ENCODE results near the gene IFT52. TPM values are rescaled to one million over a fixed set of nuclear protein-coding genes. Genes with fewer than 3 reads are reported as not detected.
"Not testable (repeated sequence)": the region's sequence is repeated elsewhere in the genome, so short reads cannot be mapped to it uniquely, and the experiment has no call there.

Gene IFT52
- total and polyA plus RNA-seq, 2 experiments from 2014 or later = 21.8 to 39.8 TPM

DNA sequence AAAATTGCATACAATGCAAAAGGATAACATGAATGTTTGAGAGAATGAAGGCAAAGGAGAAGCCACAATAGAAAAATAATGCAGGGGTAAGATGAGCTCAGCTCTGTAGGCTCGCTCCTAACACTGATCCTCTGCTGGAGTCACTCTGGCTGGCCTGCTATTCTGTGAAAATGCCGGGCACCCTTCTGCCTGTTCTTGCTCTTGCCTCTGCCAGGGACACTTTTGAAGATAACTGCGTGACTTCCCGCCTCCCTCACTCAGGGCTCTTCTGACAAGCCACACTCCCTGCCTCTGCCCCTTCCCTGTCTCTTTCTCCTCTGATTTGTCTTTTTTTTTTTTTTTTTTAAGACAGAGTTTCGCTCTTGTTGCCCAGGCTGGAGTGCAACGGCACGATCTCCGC lies 40.9 kb downstream of the IFT52 start:
- Histone ChIP-seq H3K4me2 (no peak overlapping the region), H3K36me3 (replicated peaks; ENCODE audit: insufficient read depth, low read depth) (no peaks in the 10 kb centered on the region), H3K9me3 (ENCODE audit: low read depth) (no peaks in the 10 kb centered on the region), H3K79me2 (no peaks in the 10 kb centered on the region), H3K9me2 (replicated peaks; ENCODE audit: insufficient read depth) (no peaks in the 10 kb centered on the region), H3K27ac (no peak overlapping the region), H3K27me3 (no peaks in the 10 kb centered on the region), H3K4me3 (no peak overlapping the region), H4K20me1 (ENCODE audit: insufficient read depth, poor library complexity, severe bottlenecking) (no peaks in the 10 kb centered on the region), H2AFZ (no peak overlapping the region), H3K4me1 (ENCODE audit: insufficient read depth) (no peaks in the 10 kb centered on the region)
- WGBS (ENCODE audit: low lambda C conversion rate, missing lambda C conversion rate) = 95% methylated on average over 5 of the region's 8 CpGs
- no peak for DNase-seq (ENCODE audit: low spot score)
- TF ChIP-seq EZH2 (IDR thresholded peaks at IDR 0.05; ENCODE audit: borderline replicate concordance) = no peak
- no peak for TF ChIP-seq CTCF (IDR thresholded peaks at IDR 0.05; ENCODE audit: poor library complexity)
- no peak for TF ChIP-seq EZH2phosphoT487 (IDR thresholded peaks at IDR 0.05; ENCODE audit: low read depth, severe bottlenecking, unreplicated experiment)

DNA sequence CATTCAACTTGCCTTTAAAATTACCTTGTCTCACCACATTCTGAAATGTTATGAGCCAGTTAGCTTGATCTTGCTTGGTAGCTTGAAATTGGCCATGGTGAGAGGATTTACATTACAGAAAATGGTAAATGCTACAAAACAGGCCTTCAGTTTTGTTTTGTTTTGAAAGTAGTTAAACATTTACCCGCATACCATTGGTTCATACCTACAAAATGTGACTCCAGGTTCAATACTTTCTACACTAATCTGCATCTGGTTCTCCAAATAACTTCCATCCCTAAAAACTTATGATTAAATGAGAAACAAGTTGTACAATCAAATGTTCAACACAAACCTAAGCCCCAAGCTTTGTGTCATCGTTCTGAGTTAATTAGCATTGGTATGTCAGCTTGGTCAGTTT lies 45.7 kb downstream of the IFT52 start:
- Histone ChIP-seq H4K20me1 (ENCODE audit: insufficient read depth, poor library complexity, severe bottlenecking) (no peaks in the 10 kb centered on the region), H3K4me3 (no peak overlapping the region), H3K27ac (no peak overlapping the region), H3K4me1 (ENCODE audit: insufficient read depth) (no peaks in the 10 kb centered on the region), H2AFZ (no peak overlapping the region), H3K9me2 (replicated peaks; ENCODE audit: insufficient read depth) (no peaks in the 10 kb centered on the region), H3K36me3 (replicated peaks; ENCODE audit: insufficient read depth, low read depth) (no peaks in the 10 kb centered on the region), H3K79me2 (no peaks in the 10 kb centered on the region), H3K9me3 (ENCODE audit: low read depth) (no peaks in the 10 kb centered on the region), H3K27me3 (no peaks in the 10 kb centered on the region), H3K4me2 (no peak overlapping the region)
- no peak for TF ChIP-seq EZH2 (IDR thresholded peaks at IDR 0.05; ENCODE audit: borderline replicate concordance)
- no peak for TF ChIP-seq CTCF (IDR thresholded peaks at IDR 0.05; ENCODE audit: poor library complexity)
- no peak for TF ChIP-seq EZH2phosphoT487 (IDR thresholded peaks at IDR 0.05; ENCODE audit: low read depth, severe bottlenecking, unreplicated experiment)
- DNase-seq (ENCODE audit: low spot score) = no peak
- WGBS (ENCODE audit: low lambda C conversion rate, missing lambda C conversion rate) = 93% methylated on average over 2 of the region's 2 CpGs

GRCh38 chr20:43642548-43642947 lies 51.8 kb downstream of the IFT52 start:
- no peak overlapping the region for H2AFZ ChIP-seq
- TF ChIP-seq EZH2 (IDR thresholded peaks at IDR 0.05; ENCODE audit: borderline replicate concordance) = no peak
- no peak for TF ChIP-seq CTCF (IDR thresholded peaks at IDR 0.05; ENCODE audit: poor library complexity)
- TF ChIP-seq EZH2phosphoT487 (IDR thresholded peaks at IDR 0.05; ENCODE audit: low read depth, severe bottlenecking, unreplicated experiment) = no peak
- H3K36me3 ChIP-seq (replicated peaks; ENCODE audit: insufficient read depth, low read depth) = no peaks in the 10 kb centered on the region
- DNase-seq (ENCODE audit: low spot score) = no peak
- H3K4me1 ChIP-seq (ENCODE audit: insufficient read depth) = no peaks in the 10 kb centered on the region
- H3K79me2 ChIP-seq = no peaks in the 10 kb centered on the region
- H3K27me3 ChIP-seq = no peaks in the 10 kb centered on the region
- H3K9me2 ChIP-seq (replicated peaks; ENCODE audit: insufficient read depth) = no peaks in the 10 kb centered on the region
- no peaks in the 10 kb centered on the region for H4K20me1 ChIP-seq (ENCODE audit: insufficient read depth, poor library complexity, severe bottlenecking)
- no peaks in the 10 kb centered on the region for H3K9me3 ChIP-seq (ENCODE audit: low read depth)
- H3K4me3 ChIP-seq = no peak overlapping the region
- H3K27ac ChIP-seq = no peak overlapping the region
- no peak overlapping the region for H3K4me2 ChIP-seq
- WGBS (ENCODE audit: low lambda C conversion rate, missing lambda C conversion rate) = 97% methylated on average over 4 of the region's 4 CpGs

DNA sequence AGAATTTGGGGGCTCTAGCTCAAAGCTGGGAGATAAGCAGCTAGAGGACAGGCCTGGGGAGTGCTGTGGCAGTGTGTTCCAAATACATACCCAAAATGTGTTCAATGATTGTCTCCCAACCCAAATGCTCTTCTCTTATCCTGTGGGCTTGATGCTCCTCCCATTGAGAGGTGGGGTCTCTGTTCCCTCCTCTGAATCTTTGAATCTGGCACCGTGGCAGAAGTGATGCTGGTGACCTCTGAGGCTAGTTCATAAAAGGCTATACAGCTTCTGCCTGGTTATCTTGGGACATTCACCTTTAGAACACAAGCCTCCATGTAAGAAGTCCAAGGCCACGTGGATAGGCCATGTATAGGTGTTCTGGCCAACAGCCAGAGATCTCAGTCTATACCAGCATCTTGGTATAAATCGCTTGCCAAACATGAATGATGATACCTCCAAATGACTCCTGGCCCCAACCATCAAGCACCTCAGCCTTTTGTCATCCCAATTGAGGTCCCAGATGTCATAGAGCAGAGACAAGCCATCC lies 60.3 kb downstream of the IFT52 start:
- Histone ChIP-seq H3K27ac (no peak overlapping the region), H3K36me3 (replicated peaks; ENCODE audit: insufficient read depth, low read depth) (no peaks in the 10 kb centered on the region), H3K79me2 (no peaks in the 10 kb centered on the region), H3K9me2 (replicated peaks; ENCODE audit: insufficient read depth) (no peaks in the 10 kb centered on the region), H4K20me1 (ENCODE audit: insufficient read depth, poor library complexity, severe bottlenecking) (no peaks in the 10 kb centered on the region), H3K4me3 (no peak overlapping the region), H3K27me3 (no peaks in the 10 kb centered on the region), H2AFZ (no peak overlapping the region), H3K4me2 (no peak overlapping the region), H3K9me3 (ENCODE audit: low read depth) (no peaks in the 10 kb centered on the region), H3K4me1 (ENCODE audit: insufficient read depth) (no peaks in the 10 kb centered on the region)
- TF ChIP-seq EZH2 (IDR thresholded peaks at IDR 0.05; ENCODE audit: borderline replicate concordance) = no peak
- no peak for TF ChIP-seq EZH2phosphoT487 (IDR thresholded peaks at IDR 0.05; ENCODE audit: low read depth, severe bottlenecking, unreplicated experiment)
- TF ChIP-seq CTCF (IDR thresholded peaks at IDR 0.05; ENCODE audit: poor library complexity) = no peak
- DNase-seq (ENCODE audit: low spot score) = no peak
- whole genome bisulfite sequencing (ENCODE audit: low lambda C conversion rate, missing lambda C conversion rate) = 76% methylated on average over 3 of the region's 3 CpGs

GRCh38 chr20:43651650-43652184 lies 61.0 kb downstream of the IFT52 start:
- H3K4me2 ChIP-seq; H3K27ac ChIP-seq; H3K9me3 ChIP-seq (ENCODE audit: low read depth); H2AFZ ChIP-seq; H3K27me3 ChIP-seq; H3K36me3 ChIP-seq (replicated peaks; ENCODE audit: insufficient read depth, low read depth); H3K79me2 ChIP-seq; H3K9me2 ChIP-seq (replicated peaks; ENCODE audit: insufficient read depth); H3K4me1 ChIP-seq (ENCODE audit: insufficient read depth); H3K4me3 ChIP-seq; DNase-seq (ENCODE audit: low spot score); H4K20me1 ChIP-seq (ENCODE audit: insufficient read depth, poor library complexity, severe bottlenecking): not testable (repeated sequence)
- 98% methylated on average over 10 of the region's 10 CpGs for WGBS (ENCODE audit: low lambda C conversion rate, missing lambda C conversion rate)

Measured in hepatocyte (in vitro differentiated cells).